PC-9 (cell line): ENCODE results near the gene CHKA.

Experiments
- EZH2 ChIP-seq: fragments of 200-600 bp; sonication (generic); IDR thresholded peaks from 2 replicates; pipeline ENCODE4 v1.8.0; 2017; ENCODE audit warnings: antibody characterized with exemption, low read depth
- TF ChIP-seq, protein P1 (sequence below): fragments of 200-600 bp; sonication (generic); conservative IDR thresholded peaks from 2 replicates; pipeline ENCODE4 v1.6.1; 2017; ENCODE audit warnings: mixed run types, antibody characterized with exemption, mild to moderate bottlenecking, moderate library complexity

DNA sequence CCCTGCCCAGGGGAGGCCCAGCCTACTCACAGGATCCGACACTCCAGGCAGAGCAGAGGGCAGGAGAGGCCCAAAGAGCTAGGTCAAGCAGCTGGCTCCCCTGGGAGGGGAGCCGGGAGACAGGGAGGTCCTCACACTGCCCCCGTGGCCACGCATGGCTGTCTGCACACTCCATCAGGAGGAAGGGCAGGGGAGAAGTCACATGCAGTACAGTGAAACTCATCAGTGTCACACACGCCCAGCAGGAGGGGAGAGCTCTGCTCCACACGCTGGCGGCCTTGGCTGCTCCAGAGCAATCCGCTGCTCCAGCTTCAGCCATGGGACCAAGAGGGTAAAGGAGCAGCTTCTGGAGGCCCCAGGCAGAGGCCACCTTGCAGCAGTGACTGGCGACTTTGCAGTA, 68.1 kb downstream of the CHKA start:
- TF ChIP-seq, protein P1, sequence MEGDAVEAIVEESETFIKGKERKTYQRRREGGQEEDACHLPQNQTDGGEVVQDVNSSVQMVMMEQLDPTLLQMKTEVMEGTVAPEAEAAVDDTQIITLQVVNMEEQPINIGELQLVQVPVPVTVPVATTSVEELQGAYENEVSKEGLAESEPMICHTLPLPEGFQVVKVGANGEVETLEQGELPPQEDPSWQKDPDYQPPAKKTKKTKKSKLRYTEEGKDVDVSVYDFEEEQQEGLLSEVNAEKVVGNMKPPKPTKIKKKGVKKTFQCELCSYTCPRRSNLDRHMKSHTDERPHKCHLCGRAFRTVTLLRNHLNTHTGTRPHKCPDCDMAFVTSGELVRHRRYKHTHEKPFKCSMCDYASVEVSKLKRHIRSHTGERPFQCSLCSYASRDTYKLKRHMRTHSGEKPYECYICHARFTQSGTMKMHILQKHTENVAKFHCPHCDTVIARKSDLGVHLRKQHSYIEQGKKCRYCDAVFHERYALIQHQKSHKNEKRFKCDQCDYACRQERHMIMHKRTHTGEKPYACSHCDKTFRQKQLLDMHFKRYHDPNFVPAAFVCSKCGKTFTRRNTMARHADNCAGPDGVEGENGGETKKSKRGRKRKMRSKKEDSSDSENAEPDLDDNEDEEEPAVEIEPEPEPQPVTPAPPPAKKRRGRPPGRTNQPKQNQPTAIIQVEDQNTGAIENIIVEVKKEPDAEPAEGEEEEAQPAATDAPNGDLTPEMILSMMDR: no peak
- TF ChIP-seq EZH2: no peak
